Neural crest cell (in vitro differentiated cells): ENCODE measurements around the gene USP37. TPM values are rescaled to one million over a fixed set of nuclear protein-coding genes. Genes with fewer than 3 reads are reported as not detected.

Experiments
- DNase-seq: peaks from one replicate; pipeline ENCODE4 v3.0.0; 2021; ENCODE audit warnings: low read depth, mixed read lengths, low spot score
- H3K27ac Mint-ChIP-seq: one replicate; pipeline ENCODE4 v1.8.0; 2021; ENCODE audit warnings: mild to moderate bottlenecking, mixed read lengths; ENCODE audit not compliant: unreplicated experiment
- H3K27me3 Mint-ChIP-seq: 2 replicates; pipeline ENCODE4 v1.8.0; 2021; ENCODE audit warnings: low read depth, mild to moderate bottlenecking, mixed read lengths
- H3K36me3 Mint-ChIP-seq: 2 replicates; pipeline ENCODE4 v1.8.0; 2021; ENCODE audit warnings: low read depth, mild to moderate bottlenecking, mixed read lengths
- H3K4me1 Mint-ChIP-seq: 2 replicates; pipeline ENCODE4 v1.8.0; 2021; ENCODE audit warnings: mixed read lengths
- H3K4me3 Mint-ChIP-seq: one replicate; pipeline ENCODE4 v1.8.0; 2021; ENCODE audit warnings: mild to moderate bottlenecking, mixed read lengths
- H3K9me3 Mint-ChIP-seq: 2 replicates; pipeline ENCODE4 v1.8.0; 2021; ENCODE audit warnings: mixed read lengths
- total RNA-seq: library from RNA; stranded (reverse); gene quantifications from 2 replicates; pipeline ENCODE4 v1.2.1, GENCODE V29; 2021
- TF ChIP-seq, protein P1 (sequence below): fragments of 200-600 bp; sonication (generic); conservative IDR thresholded peaks from 2 replicates; pipeline ENCODE4 v1.5.0; 2021; ENCODE audit warnings: antibody characterized with exemption, mild to moderate bottlenecking

USP37 gene
- total RNA-seq, 1 donor from 2014 or later = 29.1 TPM

DNA sequence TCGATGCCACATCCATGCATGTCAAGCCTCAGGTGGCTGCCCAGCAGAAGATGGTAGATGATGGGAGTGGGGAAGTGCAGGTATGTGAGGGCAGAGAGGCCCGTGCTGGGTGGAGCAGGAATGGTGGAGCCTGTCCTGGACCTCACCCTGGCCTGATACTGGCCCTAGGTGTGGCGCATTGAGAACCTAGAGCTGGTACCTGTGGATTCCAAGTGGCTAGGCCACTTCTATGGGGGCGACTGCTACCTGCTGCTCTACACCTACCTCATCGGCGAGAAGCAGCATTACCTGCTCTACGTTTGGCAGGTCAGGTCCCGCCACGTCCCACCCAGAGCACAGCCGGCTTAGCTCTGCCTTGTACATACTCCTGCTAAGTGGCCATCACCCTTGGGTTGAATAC is 136.3 kb downstream of the USP37 start:
- peaks cover 3% of the 10 kb centered on the region for H3K27me3 Mint-ChIP-seq
- H3K4me1 Mint-ChIP-seq = peaks cover 6% of the 10 kb centered on the region
- H3K36me3 Mint-ChIP-seq = no peaks in the 10 kb centered on the region
- H3K4me3 Mint-ChIP-seq = no peak overlapping the region
- H3K27ac Mint-ChIP-seq = no peak overlapping the region
- no peaks in the 10 kb centered on the region for H3K9me3 Mint-ChIP-seq
- DNase-seq = no peak
- TF ChIP-seq, protein P1, sequence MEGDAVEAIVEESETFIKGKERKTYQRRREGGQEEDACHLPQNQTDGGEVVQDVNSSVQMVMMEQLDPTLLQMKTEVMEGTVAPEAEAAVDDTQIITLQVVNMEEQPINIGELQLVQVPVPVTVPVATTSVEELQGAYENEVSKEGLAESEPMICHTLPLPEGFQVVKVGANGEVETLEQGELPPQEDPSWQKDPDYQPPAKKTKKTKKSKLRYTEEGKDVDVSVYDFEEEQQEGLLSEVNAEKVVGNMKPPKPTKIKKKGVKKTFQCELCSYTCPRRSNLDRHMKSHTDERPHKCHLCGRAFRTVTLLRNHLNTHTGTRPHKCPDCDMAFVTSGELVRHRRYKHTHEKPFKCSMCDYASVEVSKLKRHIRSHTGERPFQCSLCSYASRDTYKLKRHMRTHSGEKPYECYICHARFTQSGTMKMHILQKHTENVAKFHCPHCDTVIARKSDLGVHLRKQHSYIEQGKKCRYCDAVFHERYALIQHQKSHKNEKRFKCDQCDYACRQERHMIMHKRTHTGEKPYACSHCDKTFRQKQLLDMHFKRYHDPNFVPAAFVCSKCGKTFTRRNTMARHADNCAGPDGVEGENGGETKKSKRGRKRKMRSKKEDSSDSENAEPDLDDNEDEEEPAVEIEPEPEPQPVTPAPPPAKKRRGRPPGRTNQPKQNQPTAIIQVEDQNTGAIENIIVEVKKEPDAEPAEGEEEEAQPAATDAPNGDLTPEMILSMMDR = no peak

DNA sequence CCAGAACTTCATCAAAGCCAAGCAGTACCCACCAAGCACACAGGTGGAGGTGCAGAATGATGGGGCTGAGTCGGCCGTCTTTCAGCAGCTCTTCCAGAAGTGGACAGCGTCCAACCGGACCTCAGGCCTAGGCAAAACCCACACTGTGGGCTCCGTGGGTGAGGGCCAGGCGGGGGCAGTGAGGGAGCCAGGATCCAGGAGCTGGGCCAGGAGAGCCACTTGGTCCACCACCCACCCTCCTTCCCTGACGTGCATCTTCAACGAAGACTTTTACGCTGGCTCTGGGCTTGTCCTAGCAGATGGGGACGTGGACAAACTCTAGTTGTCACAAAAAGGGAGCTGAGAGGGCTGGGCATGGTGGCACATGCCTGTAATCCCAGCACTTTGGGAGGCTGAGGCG is 137.4 kb downstream of the USP37 start:
- TF ChIP-seq, protein P1 = no peak
- H3K4me1 Mint-ChIP-seq = peaks cover 6% of the 10 kb centered on the region

DNA sequence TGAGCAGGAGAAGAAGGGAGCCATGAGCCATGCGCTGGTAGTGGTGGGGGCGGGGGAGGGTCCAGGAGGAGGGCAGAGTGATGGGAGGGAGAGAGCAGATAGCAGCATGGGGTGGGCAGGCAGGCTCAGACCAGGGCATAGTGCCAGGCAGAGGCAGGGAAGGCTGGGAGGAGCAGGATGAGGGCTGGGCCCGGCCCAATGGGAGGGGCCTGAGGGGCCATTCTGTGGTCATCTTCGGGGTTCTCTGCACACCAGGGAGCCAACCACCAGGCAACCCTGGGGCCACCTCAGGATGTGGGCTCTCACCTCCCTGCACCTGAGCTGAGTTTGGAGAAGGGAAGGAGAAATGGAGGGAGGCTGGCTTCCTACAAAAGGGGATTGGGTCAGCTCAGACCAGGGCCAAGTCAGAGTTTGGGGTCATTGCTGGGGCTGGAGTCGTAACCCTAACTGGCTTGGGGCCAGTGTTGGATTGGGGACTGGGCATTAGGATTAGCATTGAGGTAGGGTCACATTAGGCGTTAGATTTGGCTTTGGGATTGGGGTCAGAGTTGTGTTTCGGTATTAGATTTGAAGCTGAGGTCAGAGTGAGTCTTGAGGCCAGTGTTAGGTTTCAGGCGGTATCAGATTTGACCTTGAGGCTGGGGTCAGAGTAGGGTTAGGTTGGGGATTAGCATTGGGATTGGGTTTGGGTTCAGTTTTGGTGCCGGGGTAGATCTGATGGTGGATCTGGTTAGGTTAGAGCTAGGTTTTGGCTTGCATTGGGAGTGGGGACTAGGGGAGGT is 138.0 kb downstream of the USP37 start:
- no peaks in the 10 kb centered on the region for H3K36me3 Mint-ChIP-seq
- DNase-seq = no peak
- no peak overlapping the region for H3K27ac Mint-ChIP-seq
- peaks cover 6% of the 10 kb centered on the region for H3K4me1 Mint-ChIP-seq
- TF ChIP-seq, protein P1 = no peak
- no peak overlapping the region for H3K4me3 Mint-ChIP-seq
- H3K9me3 Mint-ChIP-seq = no peaks in the 10 kb centered on the region
- H3K27me3 Mint-ChIP-seq = peaks cover 3% of the 10 kb centered on the region

More for the DNA sequence above, 137.4 kb downstream of the USP37 start:
- no peaks in the 10 kb centered on the region for H3K9me3 Mint-ChIP-seq
- DNase-seq = no peak
- H3K4me3 Mint-ChIP-seq = no peak overlapping the region
- H3K27me3 Mint-ChIP-seq = peaks cover 3% of the 10 kb centered on the region
- no peak overlapping the region for H3K27ac Mint-ChIP-seq
- no peaks in the 10 kb centered on the region for H3K36me3 Mint-ChIP-seq

DNA sequence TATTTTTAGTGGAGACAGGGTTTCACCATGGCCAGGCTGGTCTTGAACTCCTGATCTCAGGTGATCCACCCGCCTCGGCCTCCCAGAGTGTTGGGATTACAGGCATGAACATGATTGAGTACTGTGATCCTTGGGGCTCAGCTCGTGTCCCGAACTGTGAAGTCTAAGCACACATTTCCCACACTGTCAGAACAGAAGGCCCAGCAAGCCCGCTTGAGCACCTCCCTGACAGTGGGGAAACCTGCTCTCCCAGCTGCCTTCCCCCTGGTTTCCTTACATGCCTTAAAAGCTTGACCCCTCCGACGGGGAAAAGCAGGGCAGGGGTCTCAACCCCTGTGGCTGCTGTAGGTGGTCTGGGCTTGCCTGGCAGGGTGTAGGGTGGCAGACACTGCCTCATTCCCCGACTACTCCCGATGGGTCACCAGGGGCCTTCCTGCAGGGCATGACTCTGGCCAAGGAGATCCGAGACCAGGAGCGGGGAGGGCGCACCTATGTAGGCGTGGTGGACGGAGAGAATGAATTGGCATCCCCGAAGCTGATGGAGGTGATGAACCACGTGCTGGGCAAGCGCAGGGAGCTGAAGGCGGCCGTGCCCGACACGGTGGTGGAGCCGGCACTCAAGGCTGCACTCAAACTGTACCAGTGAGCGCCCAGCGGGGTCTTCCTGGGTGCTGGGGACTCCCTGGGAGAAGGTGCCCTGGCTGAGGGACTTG is 139.1 kb downstream of the USP37 start:
- Mint-ChIP-seq H3K36me3 (no peaks in the 10 kb centered on the region), H3K27ac (no peak overlapping the region), H3K9me3 (no peaks in the 10 kb centered on the region), H3K27me3 (peaks cover 3% of the 10 kb centered on the region), H3K4me3 (no peak overlapping the region), H3K4me1 (no peaks in the 10 kb centered on the region)
- DNase-seq = no peak
- TF ChIP-seq, protein P1 = no peak

GRCh38 chr2:218427741-218428140 is 140.4 kb downstream of the USP37 start:
- peaks cover 4% of the 10 kb centered on the region for H3K4me1 Mint-ChIP-seq
- no peak overlapping the region for H3K4me3 Mint-ChIP-seq
- H3K27me3 Mint-ChIP-seq = peaks cover 3% of the 10 kb centered on the region
- H3K27ac Mint-ChIP-seq = no peak overlapping the region
- no peak for DNase-seq
- no peaks in the 10 kb centered on the region for H3K9me3 Mint-ChIP-seq
- H3K36me3 Mint-ChIP-seq = no peaks in the 10 kb centered on the region
- TF ChIP-seq, protein P1 = no peak
